K562 (cell line): Measurements from ENCODE around the gene PSMG3. TPM values are rescaled to one million over a fixed set of nuclear protein-coding genes. Genes with fewer than 3 reads are reported as not detected.

Source experiments
- ATF2 ChIP-seq: sonication (generic); formaldehyde crosslinking; IDR thresholded peaks from 2 replicates; pipeline ENCODE4 v1.8.1; 2022; ENCODE audit warnings: missing genetic modification reagents
- BCOR ChIP-seq: fragments of 450-650 bp; IDR thresholded peaks from 2 replicates; pipeline ENCODE4 v1.6.1; 2016
- CHD2 ChIP-seq: IDR thresholded peaks from 2 replicates; pipeline ENCODE4 v1.6.1; 2011; ENCODE audit warnings: low read depth, low read length
- EP300 ChIP-seq: IDR thresholded peaks from 2 replicates; pipeline ENCODE4 v1.6.1; 2012; ENCODE audit warnings: low read length, improper control_type of control experiment
- FOXK1 ChIP-seq: sonication (generic); formaldehyde crosslinking; IDR thresholded peaks from 2 replicates; pipeline ENCODE4 v1.8.0; 2022; ENCODE audit warnings: missing genetic modification reagents, mild to moderate bottlenecking, borderline replicate concordance
- GABPB1 ChIP-seq: sonication (generic); formaldehyde crosslinking; IDR thresholded peaks from 2 replicates; pipeline ENCODE4 v1.8.0; 2022; ENCODE audit warnings: mild to moderate bottlenecking, missing genetic modification reagents
- HINFP ChIP-seq: fragments of 450-650 bp; conservative IDR thresholded peaks from 2 replicates; pipeline ENCODE4 v1.6.1; 2016; ENCODE audit warnings: missing genetic modification characterization, low read depth, mild to moderate bottlenecking, control low read depth, missing compliant biosample characterization
- LARP7 ChIP-seq: fragments of 450-650 bp; IDR thresholded peaks from 2 replicates; pipeline ENCODE4 v1.6.1; 2016
- SP1 ChIP-seq: sonication (generic); formaldehyde crosslinking; IDR thresholded peaks from 2 replicates; pipeline ENCODE4 v1.8.1; 2022; ENCODE audit warnings: mild to moderate bottlenecking, missing genetic modification reagents
- XRCC3 ChIP-seq: fragments of 450-650 bp; IDR thresholded peaks from 2 replicates; pipeline ENCODE4 v1.6.1; 2017; ENCODE audit warnings: mild to moderate bottlenecking, moderate library complexity
- ZNF174 ChIP-seq: fragments of 250-450 bp; sonication (Bioruptor Pico); IDR thresholded peaks from 2 replicates; pipeline ENCODE4 v1.4.0; 2020; ENCODE audit warnings: mild to moderate bottlenecking
- polyA plus RNA-seq, 8 experiments: library from polyadenylated mRNA; depleted of rRNA in 4 of 8; stranded (reverse) in 5 of 8; unstranded in 3 of 8; fragments of >200 nt; fragmentation: Nextera tagmentation in 2 of 8; fragmentation: Illumina TruSeq in 1 of 8; extraction: Ambion mirVana in 2 of 8; extraction: Trizol in 1 of 8; gene quantifications; 2 replicates each; pipeline versions ENCODE4 v1.2.1 to v1.2.3, GENCODE V29; 2011 to 2014; ENCODE audit warnings: inconsistent platforms in 1 of 8, missing spikeins in 1 of 8
- total RNA-seq, 7 experiments: library from RNA; depleted of rRNA in 6 of 7; stranded (reverse); fragments of >200 nt in 6 of 7; fragmentation: Illumina TruSeq in 2 of 7; extraction: Trizol in 2 of 7; gene quantifications; 2 replicates each; pipeline versions ENCODE4 v1.2.1 to v1.2.3, GENCODE V29; 2011 to 2021; ENCODE audit warnings: low replicate concordance in 1 of 7
- TF ChIP-seq, protein P1 (sequence below), 2 experiments: fragments of 450-650 bp; formaldehyde crosslinking in 1 of 2; IDR thresholded peaks; 2 replicates each; pipeline versions ENCODE4 v1.4.0 to v1.6.1; 2014 to 2020; ENCODE audit warnings: mild to moderate bottlenecking in 2 of 2, borderline replicate concordance in 1 of 2, low read depth in 1 of 2
- TF ChIP-seq, protein P2 (sequence below): sonication (generic); formaldehyde crosslinking; IDR thresholded peaks from 2 replicates; pipeline ENCODE4 v1.8.0; 2022; ENCODE audit warnings: missing genetic modification reagents, mild to moderate bottlenecking, borderline replicate concordance
- TF ChIP-seq, protein P3 (sequence below): fragments of 450-650 bp; IDR thresholded peaks from 2 replicates; pipeline ENCODE4 v1.6.1; 2016; ENCODE audit warnings: antibody characterized with exemption

The PSMG3 gene
- total and polyA plus RNA-seq, 9 of the 15 experiments (the other 6 are each of a cell fraction or from before 2014, with no cell fraction given), result 34.8 to 122 (median 80.1) TPM

DNA sequence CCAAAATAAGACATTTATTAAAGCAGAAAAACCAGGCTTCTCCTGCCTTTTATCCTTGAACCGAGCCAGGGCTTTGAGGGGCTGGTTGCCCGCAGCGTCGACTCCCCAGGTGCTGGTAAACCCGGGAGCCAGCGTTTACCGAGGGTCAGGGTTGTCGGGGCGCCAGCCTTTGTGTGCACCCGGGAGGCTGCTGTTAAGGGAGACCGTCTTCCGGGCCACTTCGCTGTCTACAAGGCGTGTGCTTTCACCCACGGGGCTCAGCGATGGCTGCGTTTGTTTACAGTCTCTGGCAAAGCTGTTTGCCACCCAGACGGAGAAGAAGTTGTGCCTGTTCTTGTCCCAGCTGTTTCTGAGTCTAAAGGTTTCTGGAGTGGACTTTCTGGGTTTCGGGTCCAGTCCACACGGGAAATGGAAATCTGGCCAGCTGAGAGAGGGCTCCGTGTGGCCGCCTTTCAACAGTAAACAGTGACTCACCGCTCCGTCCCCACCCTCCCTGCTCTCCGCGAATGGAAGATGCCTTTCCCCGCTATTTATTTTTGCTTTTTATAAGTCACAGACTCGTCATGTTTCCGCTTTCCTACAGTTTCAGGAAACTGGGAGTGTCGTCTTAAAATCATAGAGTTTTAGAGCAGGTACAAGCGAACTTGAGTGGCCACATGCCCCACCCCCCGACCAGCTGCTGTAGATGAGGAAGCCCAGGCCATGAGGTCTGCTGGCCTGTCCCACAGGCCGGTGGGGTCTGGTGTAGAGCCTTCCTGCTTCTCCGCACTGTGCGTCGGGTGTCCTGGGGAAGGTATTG, 37.2 kb downstream of the PSMG3 start (continued):
- TF ChIP-seq, protein P1, sequence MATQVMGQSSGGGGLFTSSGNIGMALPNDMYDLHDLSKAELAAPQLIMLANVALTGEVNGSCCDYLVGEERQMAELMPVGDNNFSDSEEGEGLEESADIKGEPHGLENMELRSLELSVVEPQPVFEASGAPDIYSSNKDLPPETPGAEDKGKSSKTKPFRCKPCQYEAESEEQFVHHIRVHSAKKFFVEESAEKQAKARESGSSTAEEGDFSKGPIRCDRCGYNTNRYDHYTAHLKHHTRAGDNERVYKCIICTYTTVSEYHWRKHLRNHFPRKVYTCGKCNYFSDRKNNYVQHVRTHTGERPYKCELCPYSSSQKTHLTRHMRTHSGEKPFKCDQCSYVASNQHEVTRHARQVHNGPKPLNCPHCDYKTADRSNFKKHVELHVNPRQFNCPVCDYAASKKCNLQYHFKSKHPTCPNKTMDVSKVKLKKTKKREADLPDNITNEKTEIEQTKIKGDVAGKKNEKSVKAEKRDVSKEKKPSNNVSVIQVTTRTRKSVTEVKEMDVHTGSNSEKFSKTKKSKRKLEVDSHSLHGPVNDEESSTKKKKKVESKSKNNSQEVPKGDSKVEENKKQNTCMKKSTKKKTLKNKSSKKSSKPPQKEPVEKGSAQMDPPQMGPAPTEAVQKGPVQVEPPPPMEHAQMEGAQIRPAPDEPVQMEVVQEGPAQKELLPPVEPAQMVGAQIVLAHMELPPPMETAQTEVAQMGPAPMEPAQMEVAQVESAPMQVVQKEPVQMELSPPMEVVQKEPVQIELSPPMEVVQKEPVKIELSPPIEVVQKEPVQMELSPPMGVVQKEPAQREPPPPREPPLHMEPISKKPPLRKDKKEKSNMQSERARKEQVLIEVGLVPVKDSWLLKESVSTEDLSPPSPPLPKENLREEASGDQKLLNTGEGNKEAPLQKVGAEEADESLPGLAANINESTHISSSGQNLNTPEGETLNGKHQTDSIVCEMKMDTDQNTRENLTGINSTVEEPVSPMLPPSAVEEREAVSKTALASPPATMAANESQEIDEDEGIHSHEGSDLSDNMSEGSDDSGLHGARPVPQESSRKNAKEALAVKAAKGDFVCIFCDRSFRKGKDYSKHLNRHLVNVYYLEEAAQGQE (IDR thresholded peaks at IDR 0.05; ENCODE audit: borderline replicate concordance), result no peak
- TF ChIP-seq, protein P1 (CRISPR knock-in tag; IDR thresholded peaks at IDR 0.05; ENCODE audit: low read depth), result no peak
- TF ChIP-seq LARP7, result no peak
- 0 out of 2 replicates have a peak, but pooled peaks have one; percentile 4 for TF ChIP-seq EP300
- TF ChIP-seq, protein P2, sequence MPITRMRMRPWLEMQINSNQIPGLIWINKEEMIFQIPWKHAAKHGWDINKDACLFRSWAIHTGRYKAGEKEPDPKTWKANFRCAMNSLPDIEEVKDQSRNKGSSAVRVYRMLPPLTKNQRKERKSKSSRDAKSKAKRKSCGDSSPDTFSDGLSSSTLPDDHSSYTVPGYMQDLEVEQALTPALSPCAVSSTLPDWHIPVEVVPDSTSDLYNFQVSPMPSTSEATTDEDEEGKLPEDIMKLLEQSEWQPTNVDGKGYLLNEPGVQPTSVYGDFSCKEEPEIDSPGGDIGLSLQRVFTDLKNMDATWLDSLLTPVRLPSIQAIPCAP (CRISPR knock-in tag), result no peak
- TF ChIP-seq FOXK1 (CRISPR knock-in tag), result peak; percentile 81; the same call in 1 of the 2 replicates
- no peak for TF ChIP-seq GABPB1 (CRISPR knock-in tag)
- TF ChIP-seq, protein P3, sequence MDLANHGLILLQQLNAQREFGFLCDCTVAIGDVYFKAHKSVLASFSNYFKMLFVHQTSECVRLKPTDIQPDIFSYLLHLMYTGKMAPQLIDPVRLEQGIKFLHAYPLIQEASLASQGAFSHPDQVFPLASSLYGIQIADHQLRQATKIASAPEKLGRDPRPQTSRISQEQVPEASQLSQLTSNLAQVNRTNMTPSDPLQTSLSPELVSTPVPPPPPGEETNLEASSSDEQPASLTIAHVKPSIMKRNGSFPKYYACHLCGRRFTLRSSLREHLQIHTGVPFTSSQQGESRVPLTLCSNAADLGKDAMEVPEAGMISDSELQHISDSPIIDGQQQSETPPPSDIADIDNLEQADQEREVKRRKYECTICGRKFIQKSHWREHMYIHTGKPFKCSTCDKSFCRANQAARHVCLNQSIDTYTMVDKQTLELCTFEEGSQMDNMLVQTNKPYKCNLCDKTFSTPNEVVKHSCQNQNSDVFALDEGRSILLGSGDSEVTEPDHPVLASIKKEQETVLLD, result 0 out of 2 replicates have a peak, but pooled peaks have one; percentile 24
- no peak for TF ChIP-seq HINFP (tag)
- no peak for TF ChIP-seq ZNF174 (CRISPR knock-in tag)
- TF ChIP-seq XRCC3, result no peak
- peak; percentile 36; the same call in 1 of the 2 replicates for TF ChIP-seq BCOR
- TF ChIP-seq SP1 (CRISPR knock-in tag), result no peak
- no peak for TF ChIP-seq CHD2
- no peak for TF ChIP-seq ATF2 (CRISPR knock-in tag)
